ENCODE measurements around the gene ATG2B.

ATG2B gene

GRCh38 chr14:96261772-96262655, 101.1 kb downstream of the ATG2B start:
- no peaks in the 10 kb centered on the region for H3K4me1 ChIP-seq (ENCODE audit: low read length)
- no peak overlapping the region for H3K4me3 ChIP-seq (ENCODE audit: low read length)
- no peaks in the 10 kb centered on the region for H3K79me2 ChIP-seq (ENCODE audit: low read length)
- peaks cover 41% of the 10 kb centered on the region for H3K27me3 ChIP-seq (ENCODE audit: low read depth, low read length)
- no peak overlapping the region for H3K27ac ChIP-seq (ENCODE audit: low read length)
- H3K9me3 ChIP-seq (ENCODE audit: insufficient read depth, low read length) = no peaks in the 10 kb centered on the region
- no peaks in the 10 kb centered on the region for H4K20me1 ChIP-seq (ENCODE audit: insufficient read depth, low read length)
- TF ChIP-seq EZH2phosphoT487 (IDR thresholded peaks at IDR 0.05; ENCODE audit: low read depth) (no peak), CTCF (IDR thresholded peaks at IDR 0.05; ENCODE audit: low read depth, low read length) (no peak)
- no peak overlapping the region for H2AFZ ChIP-seq (ENCODE audit: low read depth, low read length)
- no peaks in the 10 kb centered on the region for H3K36me3 ChIP-seq (replicated peaks; ENCODE audit: low read depth, low read length)
- H3K9ac ChIP-seq (ENCODE audit: low read length) = no peak overlapping the region
- H3K4me2 ChIP-seq (ENCODE audit: low read length) = no peak overlapping the region

GRCh38 chr14:96261053-96261452, 102.1 kb downstream of the ATG2B start:
- H3K9me3 ChIP-seq (ENCODE audit: insufficient read depth, low read length) = no peaks in the 10 kb centered on the region
- H3K9ac ChIP-seq (ENCODE audit: low read length) = no peak overlapping the region
- H4K20me1 ChIP-seq (ENCODE audit: insufficient read depth, low read length) = no peaks in the 10 kb centered on the region
- no peak overlapping the region for H3K27ac ChIP-seq (ENCODE audit: low read length)
- no peaks in the 10 kb centered on the region for H3K36me3 ChIP-seq (replicated peaks; ENCODE audit: low read depth, low read length)
- H3K4me2 ChIP-seq (ENCODE audit: low read length) = no peak overlapping the region
- no peak for TF ChIP-seq CTCF (IDR thresholded peaks at IDR 0.05; ENCODE audit: low read depth, low read length)
- no peak for TF ChIP-seq EZH2phosphoT487 (IDR thresholded peaks at IDR 0.05; ENCODE audit: low read depth)
- H3K4me3 ChIP-seq (ENCODE audit: low read length) = no peak overlapping the region
- no peaks in the 10 kb centered on the region for H3K79me2 ChIP-seq (ENCODE audit: low read length)
- H2AFZ ChIP-seq (ENCODE audit: low read depth, low read length) = no peak overlapping the region
- H3K27me3 ChIP-seq (ENCODE audit: low read depth, low read length) = peaks cover 47% of the 10 kb centered on the region
- H3K4me1 ChIP-seq (ENCODE audit: low read length) = no peaks in the 10 kb centered on the region

GRCh38 chr14:96260341-96260821, 102.8 kb downstream of the ATG2B start:
- Histone ChIP-seq H2AFZ (ENCODE audit: low read depth, low read length) (no peak overlapping the region), H3K4me2 (ENCODE audit: low read length) (no peak overlapping the region), H3K9me3 (ENCODE audit: insufficient read depth, low read length) (no peaks in the 10 kb centered on the region), H3K27me3 (ENCODE audit: low read depth, low read length) (peaks cover 52% of the 10 kb centered on the region), H3K36me3 (replicated peaks; ENCODE audit: low read depth, low read length) (no peaks in the 10 kb centered on the region), H3K79me2 (ENCODE audit: low read length) (no peaks in the 10 kb centered on the region), H4K20me1 (ENCODE audit: insufficient read depth, low read length) (no peaks in the 10 kb centered on the region), H3K4me1 (ENCODE audit: low read length) (no peaks in the 10 kb centered on the region), H3K27ac (ENCODE audit: low read length) (no peak overlapping the region), H3K4me3 (ENCODE audit: low read length) (no peak overlapping the region), H3K9ac (ENCODE audit: low read length) (no peak overlapping the region)
- no peak for TF ChIP-seq EZH2phosphoT487 (IDR thresholded peaks at IDR 0.05; ENCODE audit: low read depth)
- TF ChIP-seq CTCF (IDR thresholded peaks at IDR 0.05; ENCODE audit: low read depth, low read length) = no peak

- TF ChIP-seq EZH2phosphoT487 (IDR thresholded peaks at IDR 0.05; ENCODE audit: low read depth) (no peak), CTCF (IDR thresholded peaks at IDR 0.05; ENCODE audit: low read depth, low read length) (no peak)
- H3K4me2 ChIP-seq (ENCODE audit: low read length) = no peak overlapping the region
- no peaks in the 10 kb centered on the region for H3K79me2 ChIP-seq (ENCODE audit: low read length)
- H3K9me3 ChIP-seq (ENCODE audit: insufficient read depth, low read length) = no peaks in the 10 kb centered on the region
- no peak overlapping the region for H3K9ac ChIP-seq (ENCODE audit: low read length)
- no peaks in the 10 kb centered on the region for H4K20me1 ChIP-seq (ENCODE audit: insufficient read depth, low read length)
- H3K4me1 ChIP-seq (ENCODE audit: low read length) = no peaks in the 10 kb centered on the region
- H3K36me3 ChIP-seq (replicated peaks; ENCODE audit: low read depth, low read length) = no peaks in the 10 kb centered on the region
- no peak overlapping the region for H3K27ac ChIP-seq (ENCODE audit: low read length)
- peaks cover 62% of the 10 kb centered on the region for H3K27me3 ChIP-seq (ENCODE audit: low read depth, low read length)
- no peak overlapping the region for H2AFZ ChIP-seq (ENCODE audit: low read depth, low read length)
- no peak overlapping the region for H3K4me3 ChIP-seq (ENCODE audit: low read length)
These were observed 105.2 kb downstream of the ATG2B start for GRCh38 chr14:96257900-96258299.
